ENCODE data around the gene SLC17A7.
"Not testable (repeated sequence)": the region's sequence is repeated elsewhere in the genome, so short reads cannot be mapped to it uniquely, and the experiment has no call there.

The SLC17A7 gene

GRCh38 chr19:49448432-49448786 lies 7.1 kb upstream of the SLC17A7 start:
- no peak for DNase-seq (ENCODE audit: low read depth, low spot score)
- Histone ChIP-seq H3K4me3 (ENCODE audit: insufficient read length, low read depth) (no peak overlapping the region), H3K9ac (ENCODE audit: insufficient read length, low read depth) (no peak overlapping the region), H3K4me1 (ENCODE audit: insufficient read depth, insufficient read length) (peaks cover 6% of the 10 kb centered on the region), H3K27me3 (ENCODE audit: insufficient read depth, insufficient read length) (no peaks in the 10 kb centered on the region), H3K9me3 (ENCODE audit: insufficient read depth, low read length) (no peaks in the 10 kb centered on the region), H3K36me3 (ENCODE audit: insufficient read depth, insufficient read length, low read length) (peaks cover 46% of the 10 kb centered on the region)
- TF ChIP-seq ZNF274 (IDR thresholded peaks at IDR 0.05; ENCODE audit: low read depth, low read length): no peak
- TF ChIP-seq YY1 (IDR thresholded peaks at IDR 0.05; ENCODE audit: insufficient read depth, insufficient read length): no peak
- no peak for TF ChIP-seq SUZ12 (IDR thresholded peaks at IDR 0.05; ENCODE audit: extremely low read depth, insufficient read depth, insufficient read length)

GRCh38 chr19:49447485-49448431 lies 6.4 kb upstream of the SLC17A7 start:
- DNase-seq (ENCODE audit: low read depth, low spot score): no peak
- peaks cover 46% of the 10 kb centered on the region for H3K36me3 ChIP-seq (ENCODE audit: insufficient read depth, insufficient read length, low read length)
- no peak overlapping the region for H3K4me3 ChIP-seq (ENCODE audit: insufficient read length, low read depth)
- peaks cover 6% of the 10 kb centered on the region for H3K4me1 ChIP-seq (ENCODE audit: insufficient read depth, insufficient read length)
- H3K9me3 ChIP-seq (ENCODE audit: insufficient read depth, low read length): no peaks in the 10 kb centered on the region
- TF ChIP-seq ZNF274 (IDR thresholded peaks at IDR 0.05; ENCODE audit: low read depth, low read length) (no peak), SUZ12 (IDR thresholded peaks at IDR 0.05; ENCODE audit: extremely low read depth, insufficient read depth, insufficient read length) (no peak), YY1 (IDR thresholded peaks at IDR 0.05; ENCODE audit: insufficient read depth, insufficient read length) (no peak)
- no peaks in the 10 kb centered on the region for H3K27me3 ChIP-seq (ENCODE audit: insufficient read depth, insufficient read length)
- H3K9ac ChIP-seq (ENCODE audit: insufficient read length, low read depth): no peak overlapping the region

- H3K9ac ChIP-seq (ENCODE audit: insufficient read length, low read depth): no peak overlapping the region
These were observed 4.7 kb upstream of the SLC17A7 start for GRCh38 chr19:49445997-49446396.

GRCh38 chr19:49444100-49444700 lies 2.9 kb upstream of the SLC17A7 start:
- Histone ChIP-seq H3K36me3 (ENCODE audit: insufficient read depth, insufficient read length, low read length) (peaks cover 33% of the 10 kb centered on the region), H3K27me3 (ENCODE audit: insufficient read depth, insufficient read length) (peaks cover 28% of the 10 kb centered on the region)
- H3K4me1 ChIP-seq (ENCODE audit: insufficient read depth, insufficient read length); H3K9ac ChIP-seq (ENCODE audit: insufficient read length, low read depth); H3K9me3 ChIP-seq (ENCODE audit: insufficient read depth, low read length); DNase-seq (ENCODE audit: low read depth, low spot score); H3K4me3 ChIP-seq (ENCODE audit: insufficient read length, low read depth): not testable (repeated sequence)

More at GRCh38 chr19:49445997-49446396, 4.7 kb upstream of the SLC17A7 start:
- H3K27me3 ChIP-seq (ENCODE audit: insufficient read depth, insufficient read length): peaks cover 10% of the 10 kb centered on the region
- DNase-seq (ENCODE audit: low read depth, low spot score): no peak
- H3K4me3 ChIP-seq (ENCODE audit: insufficient read length, low read depth): no peak overlapping the region
- peaks cover 46% of the 10 kb centered on the region for H3K36me3 ChIP-seq (ENCODE audit: insufficient read depth, insufficient read length, low read length)
- peaks cover 6% of the 10 kb centered on the region for H3K4me1 ChIP-seq (ENCODE audit: insufficient read depth, insufficient read length)
- H3K9me3 ChIP-seq (ENCODE audit: insufficient read depth, low read length): no peaks in the 10 kb centered on the region
- TF ChIP-seq YY1 (IDR thresholded peaks at IDR 0.05; ENCODE audit: insufficient read depth, insufficient read length) (no peak), SUZ12 (IDR thresholded peaks at IDR 0.05; ENCODE audit: extremely low read depth, insufficient read depth, insufficient read length) (no peak), ZNF274 (IDR thresholded peaks at IDR 0.05; ENCODE audit: low read depth, low read length) (no peak)

GRCh38 chr19:49443366-49444099 lies 2.2 kb upstream of the SLC17A7 start:
- peak overlapping the region; percentile 51 for H3K9ac ChIP-seq (ENCODE audit: insufficient read length, low read depth)
- peaks cover 8% of the 10 kb centered on the region for H3K4me1 ChIP-seq (ENCODE audit: insufficient read depth, insufficient read length)
- peaks cover 34% of the 10 kb centered on the region for H3K27me3 ChIP-seq (ENCODE audit: insufficient read depth, insufficient read length)
- TF ChIP-seq YY1 (IDR thresholded peaks at IDR 0.05; ENCODE audit: insufficient read depth, insufficient read length): no peak
- TF ChIP-seq ZNF274 (IDR thresholded peaks at IDR 0.05; ENCODE audit: low read depth, low read length): no peak
- TF ChIP-seq SUZ12 (IDR thresholded peaks at IDR 0.05; ENCODE audit: extremely low read depth, insufficient read depth, insufficient read length): no peak
- H3K36me3 ChIP-seq (ENCODE audit: insufficient read depth, insufficient read length, low read length): peaks cover 26% of the 10 kb centered on the region
- H3K9me3 ChIP-seq (ENCODE audit: insufficient read depth, low read length): no peaks in the 10 kb centered on the region
- peak; percentile 85 for DNase-seq (ENCODE audit: low read depth, low spot score)
- H3K4me3 ChIP-seq (ENCODE audit: insufficient read length, low read depth): peak overlapping the region; percentile 63

- Histone ChIP-seq H3K4me3 (ENCODE audit: insufficient read length, low read depth) (peak overlapping the region; percentile 63), H3K27me3 (ENCODE audit: insufficient read depth, insufficient read length) (peaks cover 41% of the 10 kb centered on the region), H3K36me3 (ENCODE audit: insufficient read depth, insufficient read length, low read length) (peaks cover 20% of the 10 kb centered on the region), H3K4me1 (ENCODE audit: insufficient read depth, insufficient read length) (peaks cover 4% of the 10 kb centered on the region), H3K9me3 (ENCODE audit: insufficient read depth, low read length) (no peaks in the 10 kb centered on the region), H3K9ac (ENCODE audit: insufficient read length, low read depth) (peak overlapping the region; percentile 51)
- DNase-seq (ENCODE audit: low read depth, low spot score): peak; percentile 90
- TF ChIP-seq SUZ12 (IDR thresholded peaks at IDR 0.05; ENCODE audit: extremely low read depth, insufficient read depth, insufficient read length) (no peak), YY1 (IDR thresholded peaks at IDR 0.05; ENCODE audit: insufficient read depth, insufficient read length) (no peak), ZNF274 (IDR thresholded peaks at IDR 0.05; ENCODE audit: low read depth, low read length) (no peak)
These were observed 1.5 kb upstream of the SLC17A7 start for GRCh38 chr19:49442771-49443365.

Data from NT2/D1 (cell line).